ENCODE measurements around the gene BBIP1. TPM values are rescaled to one million over a fixed set of nuclear protein-coding genes. Genes with fewer than 3 reads are reported as not detected.
A peak's percentile ranks its signal among the peaks of the same experiment; 100 is the strongest.

BBIP1 gene
- total RNA-seq, 1 experiment from 2014 or later = 32.9 TPM

- POLR2A ChIA-PET (ENCODE audit: low non-redundant PET) = interaction anchor here (0.6 kb wide), 1 partner anchor 15 kb away, joined by 3 read pairs; no protein-coding TSS in a partner anchor
- DNase-seq (ENCODE audit: low spot score) = peak; percentile 4
These were observed 12.9 kb upstream of the BBIP1 start for GRCh38 chr10:110931769-110932381.

DNA sequence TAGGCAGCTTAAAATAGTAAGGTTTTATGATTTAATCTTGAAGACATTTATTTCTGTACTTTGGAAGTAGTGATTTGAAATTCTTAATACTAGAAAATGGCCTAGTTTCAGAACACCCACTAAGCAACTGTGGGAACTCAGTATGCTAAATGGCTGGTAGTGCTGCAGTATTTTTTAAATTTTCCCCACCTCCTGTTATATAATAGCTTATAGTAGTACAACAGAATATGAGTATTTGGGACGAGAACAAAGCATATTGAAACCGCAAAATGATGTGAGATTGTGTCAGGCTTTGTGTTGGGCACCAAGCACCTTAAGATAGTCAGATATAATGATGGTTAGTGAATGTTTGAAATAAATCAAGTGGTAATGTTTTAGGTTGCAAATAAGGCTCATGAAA lies 8.5 kb upstream of the BBIP1 start:
- H3K27ac ChIP-seq (ENCODE audit: low read depth, low read length, poor library complexity, severe bottlenecking) = no peak overlapping the region
- intact Hi-C loops (cut with micrococcal nuclease; ENCODE audit: unreplicated experiment) = no loop called here
- peaks cover 24% of the 10 kb centered on the region for H3K4me1 ChIP-seq (ENCODE audit: insufficient read depth, low read length, poor library complexity, severe bottlenecking)
- TF ChIP-seq EZH2 (IDR thresholded peaks at IDR 0.05; ENCODE audit: borderline replicate concordance, low read depth, low read length, poor library complexity, severe bottlenecking) = no peak
- H3K9me3 ChIP-seq (ENCODE audit: low read depth, low read length, poor library complexity, severe bottlenecking) = no peaks in the 10 kb centered on the region
- no peaks in the 10 kb centered on the region for H3K36me3 ChIP-seq (ENCODE audit: insufficient read depth, low read length, poor library complexity, severe bottlenecking)
- H3K27me3 ChIP-seq (replicated peaks; ENCODE audit: insufficient read depth, low read depth, low read length, poor library complexity) = no peaks in the 10 kb centered on the region
- no peak for DNase-seq (ENCODE audit: low spot score)
- POLR2A ChIA-PET (ENCODE audit: low non-redundant PET) = no interaction called here
- CTCF ChIA-PET = no interaction called here
- H3K4me3 ChIP-seq (ENCODE audit: low read depth, low read length, poor library complexity, severe bottlenecking) = no peak overlapping the region
- BruUV-seq (replicated peaks) = no TSS peak

More at GRCh38 chr10:110931769-110932381, 12.9 kb upstream of the BBIP1 start:
- intact Hi-C loops (cut with micrococcal nuclease; ENCODE audit: unreplicated experiment) = no loop called here
- Histone ChIP-seq H3K27me3 (replicated peaks; ENCODE audit: insufficient read depth, low read depth, low read length, poor library complexity) (no peaks in the 10 kb centered on the region), H3K9me3 (ENCODE audit: low read depth, low read length, poor library complexity, severe bottlenecking) (no peaks in the 10 kb centered on the region), H3K4me3 (ENCODE audit: low read depth, low read length, poor library complexity, severe bottlenecking) (no peak overlapping the region), H3K36me3 (ENCODE audit: insufficient read depth, low read length, poor library complexity, severe bottlenecking) (no peaks in the 10 kb centered on the region), H3K4me1 (ENCODE audit: insufficient read depth, low read length, poor library complexity, severe bottlenecking) (peaks cover 10% of the 10 kb centered on the region), H3K27ac (ENCODE audit: low read depth, low read length, poor library complexity, severe bottlenecking) (no peak overlapping the region)
- no peak for TF ChIP-seq EZH2 (IDR thresholded peaks at IDR 0.05; ENCODE audit: borderline replicate concordance, low read depth, low read length, poor library complexity, severe bottlenecking)
- TF ChIP-seq, protein P1, sequence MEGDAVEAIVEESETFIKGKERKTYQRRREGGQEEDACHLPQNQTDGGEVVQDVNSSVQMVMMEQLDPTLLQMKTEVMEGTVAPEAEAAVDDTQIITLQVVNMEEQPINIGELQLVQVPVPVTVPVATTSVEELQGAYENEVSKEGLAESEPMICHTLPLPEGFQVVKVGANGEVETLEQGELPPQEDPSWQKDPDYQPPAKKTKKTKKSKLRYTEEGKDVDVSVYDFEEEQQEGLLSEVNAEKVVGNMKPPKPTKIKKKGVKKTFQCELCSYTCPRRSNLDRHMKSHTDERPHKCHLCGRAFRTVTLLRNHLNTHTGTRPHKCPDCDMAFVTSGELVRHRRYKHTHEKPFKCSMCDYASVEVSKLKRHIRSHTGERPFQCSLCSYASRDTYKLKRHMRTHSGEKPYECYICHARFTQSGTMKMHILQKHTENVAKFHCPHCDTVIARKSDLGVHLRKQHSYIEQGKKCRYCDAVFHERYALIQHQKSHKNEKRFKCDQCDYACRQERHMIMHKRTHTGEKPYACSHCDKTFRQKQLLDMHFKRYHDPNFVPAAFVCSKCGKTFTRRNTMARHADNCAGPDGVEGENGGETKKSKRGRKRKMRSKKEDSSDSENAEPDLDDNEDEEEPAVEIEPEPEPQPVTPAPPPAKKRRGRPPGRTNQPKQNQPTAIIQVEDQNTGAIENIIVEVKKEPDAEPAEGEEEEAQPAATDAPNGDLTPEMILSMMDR (conservative IDR thresholded peaks at IDR 0.05; ENCODE audit: low read depth, low read length) = no peak
- CTCF ChIA-PET = no interaction called here
- BruUV-seq (replicated peaks) = no TSS peak

GRCh38 chr10:110923856-110924493 lies 5.0 kb upstream of the BBIP1 start:
- ChIA-PET POLR2A (ENCODE audit: low non-redundant PET) (no interaction called here), CTCF (no interaction called here)
- BruUV-seq (replicated peaks) = no TSS peak
- peaks cover 30% of the 10 kb centered on the region for H3K4me1 ChIP-seq (ENCODE audit: insufficient read depth, low read length, poor library complexity, severe bottlenecking)
- H3K36me3 ChIP-seq (ENCODE audit: insufficient read depth, low read length, poor library complexity, severe bottlenecking) = no peaks in the 10 kb centered on the region
- no peaks in the 10 kb centered on the region for H3K9me3 ChIP-seq (ENCODE audit: low read depth, low read length, poor library complexity, severe bottlenecking)
- TF ChIP-seq EZH2 (IDR thresholded peaks at IDR 0.05; ENCODE audit: borderline replicate concordance, low read depth, low read length, poor library complexity, severe bottlenecking) = no peak
- TF ChIP-seq, protein P1 (conservative IDR thresholded peaks at IDR 0.05; ENCODE audit: low read depth, low read length) = no peak
- H3K27ac ChIP-seq (ENCODE audit: low read depth, low read length, poor library complexity, severe bottlenecking) = no peak overlapping the region
- no peak for DNase-seq (ENCODE audit: low spot score)
- no peaks in the 10 kb centered on the region for H3K27me3 ChIP-seq (replicated peaks; ENCODE audit: insufficient read depth, low read depth, low read length, poor library complexity)
- intact Hi-C loops (cut with micrococcal nuclease; ENCODE audit: unreplicated experiment) = no loop called here
- H3K4me3 ChIP-seq (ENCODE audit: low read depth, low read length, poor library complexity, severe bottlenecking) = no peak overlapping the region

All from A673 (cell line).